ENCODE results near the gene SPINT2. TPM values are rescaled to one million over a fixed set of nuclear protein-coding genes. Genes with fewer than 3 reads are reported as not detected.

Gene SPINT2
- total and polyA plus RNA-seq, 12 donors: 3.4 to 29.2 (median 12.3) TPM

DNA sequence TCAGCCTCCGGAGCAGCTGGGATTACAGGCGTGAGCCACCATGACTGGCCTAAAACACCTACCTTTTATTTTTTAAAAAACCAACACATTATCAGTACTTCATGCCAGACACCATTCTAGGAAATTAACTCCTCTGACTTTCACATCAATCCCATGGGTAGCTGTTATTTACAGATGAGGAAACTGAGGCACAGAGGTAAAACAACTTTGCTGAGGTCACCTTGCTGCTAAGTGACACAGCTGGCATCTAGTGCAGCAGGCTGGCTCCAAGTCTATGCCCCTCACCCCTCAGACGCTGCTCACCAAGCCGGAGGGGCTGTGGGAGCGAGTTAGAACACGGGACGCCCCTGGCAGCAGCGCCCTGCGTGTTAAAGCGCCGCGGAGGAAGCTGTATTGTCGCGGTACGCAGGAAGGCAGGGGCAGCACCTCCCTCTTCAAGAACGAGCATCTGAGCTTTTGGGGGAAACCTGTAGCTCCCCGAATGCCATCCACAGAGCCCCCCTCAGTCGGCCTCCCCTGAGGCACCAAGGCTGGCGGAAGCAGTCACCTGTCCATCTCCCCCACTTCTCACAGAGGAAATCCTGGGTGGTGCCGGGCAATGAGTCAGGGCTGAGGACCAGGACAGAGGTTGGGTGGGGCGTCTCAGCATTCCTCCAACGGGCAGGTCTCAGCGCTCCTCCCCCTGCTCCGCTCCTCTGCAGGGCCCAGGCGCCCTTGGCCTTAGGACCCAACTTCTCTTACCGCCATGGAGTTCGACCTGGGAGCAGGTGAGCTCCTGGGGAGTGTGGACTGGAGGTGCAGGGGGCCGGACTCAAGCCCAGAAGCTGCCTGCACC, 39.4 kb downstream of the SPINT2 start, which contains the start of gene C19orf33:
TSS of gene C19orf33 (plus strand) at position 735 of the 835 bp plus-strand sequence. CDS start at position 746, 11 bp downstream.
- TF ChIP-seq, protein P1, sequence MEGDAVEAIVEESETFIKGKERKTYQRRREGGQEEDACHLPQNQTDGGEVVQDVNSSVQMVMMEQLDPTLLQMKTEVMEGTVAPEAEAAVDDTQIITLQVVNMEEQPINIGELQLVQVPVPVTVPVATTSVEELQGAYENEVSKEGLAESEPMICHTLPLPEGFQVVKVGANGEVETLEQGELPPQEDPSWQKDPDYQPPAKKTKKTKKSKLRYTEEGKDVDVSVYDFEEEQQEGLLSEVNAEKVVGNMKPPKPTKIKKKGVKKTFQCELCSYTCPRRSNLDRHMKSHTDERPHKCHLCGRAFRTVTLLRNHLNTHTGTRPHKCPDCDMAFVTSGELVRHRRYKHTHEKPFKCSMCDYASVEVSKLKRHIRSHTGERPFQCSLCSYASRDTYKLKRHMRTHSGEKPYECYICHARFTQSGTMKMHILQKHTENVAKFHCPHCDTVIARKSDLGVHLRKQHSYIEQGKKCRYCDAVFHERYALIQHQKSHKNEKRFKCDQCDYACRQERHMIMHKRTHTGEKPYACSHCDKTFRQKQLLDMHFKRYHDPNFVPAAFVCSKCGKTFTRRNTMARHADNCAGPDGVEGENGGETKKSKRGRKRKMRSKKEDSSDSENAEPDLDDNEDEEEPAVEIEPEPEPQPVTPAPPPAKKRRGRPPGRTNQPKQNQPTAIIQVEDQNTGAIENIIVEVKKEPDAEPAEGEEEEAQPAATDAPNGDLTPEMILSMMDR (IDR thresholded peaks at IDR 0.05): no peak
- Histone ChIP-seq H3K4me1 (peaks cover 0 to 15% (median 0%) of the 10 kb centered on the region in 9 donors), H3K27me3 (no peaks in the 10 kb centered on the region), H3K27ac (peak within 1 kb of the TSS in 8 of 10 donors; percentile 16 to 85 (median 40)), H3K36me3 (peaks cover 0 to 46% (median 17%) of the 10 kb centered on the region in 9 donors), H3K9me3 (no peaks in the 10 kb centered on the region), H3K4me3 (peak within 1 kb of the TSS in 8 of 10 donors; percentile 18 to 40 (median 28))
- ATAC-seq: peak in 7 of 8 donors; percentile 38 to 78 (median 70)
- DNase-seq: peak in 1 of 2 donors; percentile 36
- WGBS, 2 donors: 58 to 65% methylated on average over 28 of the region's 28 CpGs
- intact Hi-C loops (cut with DNase I): no loop called here

DNA sequence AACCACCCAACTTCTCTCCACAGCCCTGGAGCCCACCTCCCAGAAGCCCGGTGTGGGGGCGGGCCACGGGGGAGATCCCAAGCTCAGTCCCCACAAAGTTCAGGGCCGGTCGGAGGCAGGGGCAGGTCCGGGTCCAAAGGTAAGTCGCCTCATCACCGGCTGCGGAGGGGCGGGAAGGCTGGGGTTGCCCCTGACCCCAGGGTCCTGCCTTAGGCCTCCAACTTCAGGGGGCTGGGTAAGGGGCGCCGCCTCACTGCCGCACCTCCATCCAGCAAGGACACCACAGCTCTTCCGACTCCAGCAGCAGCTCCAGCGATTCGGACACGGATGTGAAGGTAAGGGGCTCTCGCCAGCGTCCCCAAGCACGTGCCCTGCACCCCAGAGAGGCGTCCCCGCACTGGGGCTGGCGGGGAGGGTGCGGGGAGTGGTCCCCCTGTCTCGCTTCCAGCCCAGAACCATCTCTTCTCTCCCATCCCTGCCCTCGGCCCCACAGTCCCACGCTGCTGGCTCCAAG, 40.0 kb downstream of the SPINT2 start:
- TF ChIP-seq, protein P1 (IDR thresholded peaks at IDR 0.05): no peak
- Histone ChIP-seq H3K4me3 (peak overlapping the region in 7 of 10 donors; percentile 18 to 40 (median 30)), H3K27ac (peak overlapping the region in 8 of 10 donors; percentile 16 to 85 (median 40)), H3K36me3 (peaks cover 0 to 53% (median 17%) of the 10 kb centered on the region in 9 donors), H3K27me3 (no peaks in the 10 kb centered on the region), H3K9me3 (no peaks in the 10 kb centered on the region), H3K4me1 (peaks cover 0 to 15% (median 0%) of the 10 kb centered on the region in 9 donors)
- DNase-seq: no peak
- 76 to 77% methylated on average over 23 to 27 of the region's 27 CpGs for WGBS, 2 donors
- ATAC-seq: peak in 7 of 8 donors; percentile 3 to 15 (median 7)
- intact Hi-C loops (cut with DNase I): no loop called here

DNA sequence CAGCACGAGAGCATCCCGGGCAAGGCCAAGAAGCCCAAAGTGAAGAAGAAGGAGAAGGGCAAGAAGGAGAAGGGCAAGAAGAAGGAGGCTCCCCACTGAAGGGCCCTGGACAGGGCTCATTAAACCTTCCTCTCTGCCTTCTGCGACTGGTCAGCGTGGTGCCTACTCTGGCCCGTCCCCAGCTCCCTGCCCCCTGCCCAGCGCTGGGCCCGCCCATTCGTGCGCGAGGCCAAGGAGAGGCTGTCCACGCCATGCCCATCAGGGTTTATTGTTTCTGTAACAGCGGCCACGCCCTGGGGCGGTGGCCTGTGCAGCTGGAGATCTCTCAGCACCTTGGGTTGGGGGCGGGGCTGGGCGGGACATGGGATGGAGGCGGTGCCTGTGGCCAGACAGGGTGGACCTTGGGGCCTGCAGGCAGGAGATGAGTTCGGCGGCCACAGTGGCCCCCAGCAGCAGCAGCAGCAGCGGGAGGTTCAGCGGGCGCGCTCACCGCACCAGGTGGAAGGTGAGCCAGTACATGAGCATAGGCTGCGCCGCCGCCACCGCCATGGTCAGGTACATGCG, 40.6 kb downstream of the SPINT2 start:
- Histone ChIP-seq H3K27me3 (no peaks in the 10 kb centered on the region), H3K9me3 (no peaks in the 10 kb centered on the region), H3K36me3 (peaks cover 0 to 55% (median 17%) of the 10 kb centered on the region in 9 donors), H3K4me3 (peak overlapping the region in 8 of 10 donors; percentile 13 to 40 (median 28)), H3K4me1 (peaks cover 0 to 15% (median 0%) of the 10 kb centered on the region in 9 donors), H3K27ac (peak overlapping the region in 7 of 10 donors; percentile 24 to 85 (median 34))
- DNase-seq: peak; percentile 32 to 44
- intact Hi-C loops (cut with DNase I): no loop called here
- TF ChIP-seq, protein P1 (IDR thresholded peaks at IDR 0.05): no peak
- ATAC-seq: peak; percentile 13 to 80 (median 72)
- 61 to 63% methylated on average over 29 of the region's 29 CpGs for WGBS, 2 donors

DNA sequence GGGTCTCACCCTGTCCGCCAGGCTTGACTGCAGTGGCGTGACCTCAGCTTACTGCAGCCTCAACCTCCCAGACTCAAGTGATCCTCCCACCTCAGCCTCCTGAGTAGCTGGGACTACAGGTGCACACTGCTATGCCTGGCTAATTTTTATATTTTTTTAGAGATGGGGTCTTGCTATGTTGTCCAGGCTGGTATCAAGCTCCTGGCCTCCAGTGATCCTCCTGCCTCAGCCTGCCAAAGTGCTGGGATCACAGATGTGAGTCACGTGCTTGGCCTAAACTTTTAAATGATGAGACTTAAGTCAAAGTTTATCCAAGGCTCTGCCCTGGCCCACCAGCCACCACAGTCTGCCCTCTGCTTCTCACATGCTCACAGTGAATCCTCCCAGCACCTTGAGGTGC, 41.9 kb downstream of the SPINT2 start:
- intact Hi-C loops (cut with DNase I): no loop called here
- WGBS, 2 donors: 94 to 96% methylated on average over 3 of the region's 3 CpGs
- ATAC-seq (no peak), DNase-seq (no peak)
- Histone ChIP-seq H3K9me3 (no peaks in the 10 kb centered on the region), H3K27ac (no peak overlapping the region), H3K4me1 (peaks cover 0 to 15% (median 0%) of the 10 kb centered on the region in 9 donors), H3K36me3 (peaks cover 0 to 55% (median 17%) of the 10 kb centered on the region in 9 donors), H3K27me3 (no peaks in the 10 kb centered on the region), H3K4me3 (no peak overlapping the region)
- TF ChIP-seq, protein P1 (IDR thresholded peaks at IDR 0.05): no peak
